Breast epithelium (tissue), 3 donors: ENCODE data around the gene GPX4.

Experiments
- CTCF ChIP-seq, 3 donors: fragments of 450-650 bp; IDR thresholded peaks; one replicate each; pipeline ENCODE4 v1.5.1; 2016 to 2017; ENCODE audit warnings: antibody characterized with exemption in 3 of 3, mild to moderate bottlenecking in 3 of 3, moderate library complexity in 3 of 3
- POLR2A ChIP-seq: fragments of 450-650 bp; IDR thresholded peaks from one replicate; pipeline ENCODE4 v1.6.1; 2016; ENCODE audit warnings: antibody characterized with exemption, mild to moderate bottlenecking, moderate library complexity

DNA sequence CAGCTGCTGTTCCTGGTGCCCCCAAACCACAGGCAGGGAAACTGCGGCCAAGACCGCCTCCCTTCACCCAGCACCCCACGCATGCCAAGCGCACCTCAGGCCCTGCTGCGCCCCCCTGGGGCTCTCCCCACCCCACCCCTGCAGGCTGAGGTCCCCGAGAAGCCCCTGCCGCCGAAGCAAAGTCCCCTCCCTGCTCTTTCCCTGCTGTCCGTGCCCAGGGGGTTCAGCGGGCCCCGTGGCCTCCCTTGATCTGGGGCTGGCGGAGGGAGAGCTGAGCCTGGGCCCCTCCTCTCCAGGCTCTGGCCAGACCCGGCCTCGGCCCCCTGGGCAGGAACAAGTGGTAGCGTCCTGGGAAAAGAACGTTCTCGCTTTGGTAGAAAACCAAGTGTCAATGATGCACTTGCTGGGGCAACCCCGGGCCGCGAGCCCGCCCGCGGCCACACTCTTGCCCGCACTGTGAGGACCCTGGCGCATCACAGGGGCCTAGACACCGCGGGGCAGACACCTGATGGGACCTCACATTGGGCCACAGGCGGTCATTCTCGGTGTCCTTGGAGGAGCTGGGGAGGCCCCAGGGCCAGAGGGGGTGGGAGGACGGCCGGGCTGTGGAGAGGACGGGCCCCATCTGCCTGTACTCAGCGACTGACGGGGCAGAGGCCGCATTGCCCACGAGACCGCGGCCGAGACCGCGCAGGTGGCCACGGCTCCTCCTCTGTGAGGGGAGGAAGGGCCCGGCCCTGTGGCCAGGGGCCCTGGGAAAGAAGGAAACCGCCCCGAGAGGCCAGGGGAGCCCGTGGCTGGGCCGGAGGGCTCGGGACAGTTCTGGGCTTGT lies 29.0 kb downstream of the GPX4 start:
- TF ChIP-seq CTCF (IDR thresholded peaks at IDR 0.05): no peak
- no peak for TF ChIP-seq POLR2A
